CD1c-positive myeloid dendritic cell (primary cell): Measurements from ENCODE around the gene SHC3.
A peak's percentile ranks its signal among the peaks of the same experiment; 100 is the strongest.

Experiments
- DNase-seq: peaks from one replicate; pipeline ENCODE4 v3.0.0-alpha.2; 2016; ENCODE audit errors: extremely low spot score

SHC3 gene

GRCh38 chr9:89052470-89053097 lies 126.0 kb downstream of the SHC3 start:
- DNase-seq: no peak

GRCh38 chr9:89051421-89052025 lies 127.1 kb downstream of the SHC3 start:
- DNase-seq: no peak

GRCh38 chr9:89049646-89050045 lies 129.0 kb downstream of the SHC3 start:
- no peak for DNase-seq

- no peak for DNase-seq
Observed at GRCh38 chr9:89048616-89049015, 130.0 kb downstream of the SHC3 start.

GRCh38 chr9:89047667-89048066 lies 131.0 kb downstream of the SHC3 start:
- no peak for DNase-seq

GRCh38 chr9:89046832-89047231 lies 131.8 kb downstream of the SHC3 start:
- DNase-seq: no peak

- DNase-seq: no peak
Observed at GRCh38 chr9:89044881-89045280, 133.7 kb downstream of the SHC3 start.

GRCh38 chr9:89044104-89044503 lies 134.5 kb downstream of the SHC3 start:
- DNase-seq: no peak

GRCh38 chr9:89042984-89043383 lies 135.6 kb downstream of the SHC3 start:
- no peak for DNase-seq

- no peak for DNase-seq
Observed at GRCh38 chr9:89039664-89040063, 139.0 kb downstream of the SHC3 start.

- DNase-seq: no peak
Observed at GRCh38 chr9:89039104-89039465, 139.5 kb downstream of the SHC3 start.

GRCh38 chr9:89038382-89039103 lies 140.1 kb downstream of the SHC3 start:
- DNase-seq: no peak

GRCh38 chr9:89037891-89038290 lies 140.7 kb downstream of the SHC3 start:
- DNase-seq: no peak

GRCh38 chr9:89037346-89037745 lies 141.3 kb downstream of the SHC3 start:
- peak; percentile 42 for DNase-seq

- DNase-seq: peak; percentile 90
Observed at GRCh38 chr9:89036891-89037290, 141.7 kb downstream of the SHC3 start.

- peak; percentile 87 for DNase-seq
Observed at GRCh38 chr9:89036383-89036782, 142.2 kb downstream of the SHC3 start.

- DNase-seq: no peak
Observed at GRCh38 chr9:89032661-89033060, 146.0 kb downstream of the SHC3 start.

GRCh38 chr9:89032173-89032572 lies 146.4 kb downstream of the SHC3 start:
- no peak for DNase-seq

- no peak for DNase-seq
Observed at GRCh38 chr9:89029788-89030187, 148.8 kb downstream of the SHC3 start.

GRCh38 chr9:89026876-89027275 lies 151.7 kb downstream of the SHC3 start:
- peak; percentile 72 for DNase-seq

- no peak for DNase-seq
Observed at GRCh38 chr9:89025553-89025952, 153.1 kb downstream of the SHC3 start.

GRCh38 chr9:89024727-89025126 lies 153.9 kb downstream of the SHC3 start:
- no peak for DNase-seq

- peak; percentile 48 for DNase-seq
Observed at GRCh38 chr9:89023740-89024139, 154.9 kb downstream of the SHC3 start.
